Astrocyte of the spinal cord (primary cell): ENCODE results near the gene POC5.
"Not testable (repeated sequence)": the region's sequence is repeated elsewhere in the genome, so short reads cannot be mapped to it uniquely, and the experiment has no call there.

Source experiments
- DNase-seq: peaks from one replicate; pipeline ENCODE4 v3.0.0; 2011; ENCODE audit warnings: low read depth, low spot score
- H3K4me3 ChIP-seq: 2 replicates; pipeline ENCODE4 v1.5.1; 2011; ENCODE audit warnings: low read depth, mild to moderate bottlenecking, low read length, moderate library complexity
- in situ Hi-C: cut with HindIII; loops from 2 replicates; pipeline ENCODE4 v1.10.0; 2017; ENCODE audit warnings: low sequenced_read_pairs
- TF ChIP-seq, protein P1 (sequence below): IDR thresholded peaks from 2 replicates; pipeline ENCODE4 v1.5.1; 2012; ENCODE audit warnings: low read depth, mild to moderate bottlenecking, low read length, inconsistent platforms

The POC5 gene

DNA sequence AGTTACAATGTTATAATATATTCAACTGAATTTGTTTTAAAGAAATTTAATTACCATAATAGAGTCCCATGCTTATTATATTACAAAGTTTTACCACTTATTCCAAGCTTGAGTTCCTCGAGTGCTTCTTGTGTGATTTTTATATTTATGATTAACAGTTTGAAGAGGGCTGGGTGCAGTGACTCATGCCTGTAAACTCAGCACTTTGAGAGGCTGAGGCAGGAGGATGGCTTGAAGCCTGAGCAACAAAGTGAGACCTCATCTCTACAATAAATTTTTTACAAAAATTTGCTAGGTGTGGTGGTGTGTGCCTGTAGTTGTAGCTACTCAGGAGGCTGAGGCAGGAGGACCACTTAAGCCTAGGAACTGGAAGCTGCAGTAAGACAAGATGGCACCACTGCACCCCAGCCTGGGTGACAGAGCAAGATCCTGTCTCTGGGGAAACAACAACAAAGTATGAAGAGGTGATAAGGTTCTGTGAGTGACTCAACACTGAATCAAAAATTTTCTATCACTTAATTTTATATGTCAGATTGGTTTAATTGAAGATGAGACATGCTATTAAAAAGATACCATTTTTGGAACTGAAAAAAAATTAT is 9.2 kb downstream of the POC5 start:
- in situ Hi-C loops, result no loop called here

GRCh38 chr5:75706775-75707174 is 10.5 kb downstream of the POC5 start:
- TF ChIP-seq, protein P1, sequence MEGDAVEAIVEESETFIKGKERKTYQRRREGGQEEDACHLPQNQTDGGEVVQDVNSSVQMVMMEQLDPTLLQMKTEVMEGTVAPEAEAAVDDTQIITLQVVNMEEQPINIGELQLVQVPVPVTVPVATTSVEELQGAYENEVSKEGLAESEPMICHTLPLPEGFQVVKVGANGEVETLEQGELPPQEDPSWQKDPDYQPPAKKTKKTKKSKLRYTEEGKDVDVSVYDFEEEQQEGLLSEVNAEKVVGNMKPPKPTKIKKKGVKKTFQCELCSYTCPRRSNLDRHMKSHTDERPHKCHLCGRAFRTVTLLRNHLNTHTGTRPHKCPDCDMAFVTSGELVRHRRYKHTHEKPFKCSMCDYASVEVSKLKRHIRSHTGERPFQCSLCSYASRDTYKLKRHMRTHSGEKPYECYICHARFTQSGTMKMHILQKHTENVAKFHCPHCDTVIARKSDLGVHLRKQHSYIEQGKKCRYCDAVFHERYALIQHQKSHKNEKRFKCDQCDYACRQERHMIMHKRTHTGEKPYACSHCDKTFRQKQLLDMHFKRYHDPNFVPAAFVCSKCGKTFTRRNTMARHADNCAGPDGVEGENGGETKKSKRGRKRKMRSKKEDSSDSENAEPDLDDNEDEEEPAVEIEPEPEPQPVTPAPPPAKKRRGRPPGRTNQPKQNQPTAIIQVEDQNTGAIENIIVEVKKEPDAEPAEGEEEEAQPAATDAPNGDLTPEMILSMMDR, result no peak
- in situ Hi-C loops, result no loop called here
- no peak for DNase-seq
- no peak overlapping the region for H3K4me3 ChIP-seq

More for the DNA sequence above, 9.2 kb downstream of the POC5 start:
- TF ChIP-seq, protein P1, result no peak
- DNase-seq, result no peak
- H3K4me3 ChIP-seq, result no peak overlapping the region

DNA sequence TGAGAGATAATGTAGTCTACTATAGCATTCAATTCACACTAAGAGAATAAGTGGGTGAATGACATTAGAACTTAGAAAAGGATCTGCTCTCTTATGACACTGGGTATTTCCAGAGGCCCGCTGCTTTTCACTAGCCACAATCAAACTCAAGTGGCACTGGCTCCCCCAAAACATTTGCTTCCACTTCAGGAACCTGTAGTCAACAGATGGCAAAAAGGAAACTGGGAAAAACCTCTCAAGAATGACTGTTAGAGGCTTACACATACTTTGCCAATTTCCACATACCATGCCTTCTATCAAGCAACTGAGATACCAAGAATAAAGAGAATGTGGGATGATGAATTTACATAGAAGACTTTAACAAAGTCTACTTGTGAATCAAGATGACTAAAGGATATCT is 11.2 kb downstream of the POC5 start:
- in situ Hi-C loops, result no loop called here
- TF ChIP-seq, protein P1, result no peak
- H3K4me3 ChIP-seq, result no peak overlapping the region
- DNase-seq, result no peak

- no peak for DNase-seq
- in situ Hi-C loops, result no loop called here
Observed at GRCh38 chr5:75701856-75702255, 15.4 kb downstream of the POC5 start.

GRCh38 chr5:75695472-75696351 is 21.5 kb downstream of the POC5 start:
- DNase-seq, in situ Hi-C loops, H3K4me3 ChIP-seq: not testable (repeated sequence)

More at GRCh38 chr5:75701856-75702255, 15.4 kb downstream of the POC5 start:
- no peak overlapping the region for H3K4me3 ChIP-seq
- TF ChIP-seq, protein P1, result no peak

DNA sequence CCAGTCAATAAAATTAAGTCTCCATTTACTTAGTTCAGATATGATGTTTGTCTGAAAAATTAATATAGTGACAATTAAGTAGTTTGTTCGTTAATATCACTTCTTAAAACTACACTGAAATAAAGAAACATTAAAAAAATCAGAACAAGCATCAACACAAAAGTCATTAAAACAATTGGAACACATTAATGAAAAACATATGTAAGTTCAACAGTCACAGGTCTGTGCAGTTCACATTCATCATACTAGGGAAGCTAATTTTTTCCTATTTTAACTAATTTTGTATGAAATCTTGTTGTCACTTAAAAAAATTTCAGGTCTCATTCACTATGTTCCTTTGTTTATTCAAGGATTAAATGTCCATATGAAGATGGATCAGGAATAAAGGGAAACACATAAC is 22.5 kb downstream of the POC5 start:
- no peak overlapping the region for H3K4me3 ChIP-seq
- in situ Hi-C loops, result no loop called here

More for the DNA sequence above, 22.5 kb downstream of the POC5 start:
- TF ChIP-seq, protein P1, result no peak
- no peak for DNase-seq
